IMR-90 (cell line): Measurements from ENCODE around the gene EFCAB8. TPM values are rescaled to one million over a fixed set of nuclear protein-coding genes. Genes with fewer than 3 reads are reported as not detected.

Experiments
- ATAC-seq: fragments of 200-7000 bp; cut with Tn5 transposase; 2 replicates; pipeline ENCODE4 v1.9.1; 2020; ENCODE audit warnings: low read depth, mild to moderate bottlenecking, moderate library complexity
- BruUV-seq: library from RNA; stranded (reverse); fragments of 400-500 nt; replicated peaks from 2 replicates; lab custom pipeline; 2021; lab: Mats Ljungman, UMichigan
- CTCF ChIA-PET: fragments of 300-600 bp; formaldehyde crosslinking; extraction: SDS; loops from one replicate; lab custom pipeline; 2021; ENCODE audit warnings: antibody characterized with exemption; lab: Yijun Ruan, JAX
- POLR2A ChIA-PET: fragments of 300-600 bp; sonication (Branson Sonifier 250); formaldehyde crosslinking; loops from one replicate; lab custom pipeline; 2022; ENCODE audit warnings: antibody characterized with exemption; ENCODE audit not compliant: unreplicated experiment; lab: Charles Lee
- DNase-seq: peaks from one replicate; pipeline ENCODE4 v3.0.0; 2013
- H2AFZ ChIP-seq: replicated peaks from 2 replicates; pipeline ENCODE3; 2013; ENCODE audit warnings: low read length, mild to moderate bottlenecking; ENCODE audit not compliant: poor library complexity
- H2AK5ac ChIP-seq: 2 replicates; pipeline ENCODE4 v1.6.1; 2013; ENCODE audit warnings: low read depth, low read length, inconsistent platforms
- H2AK9ac ChIP-seq: replicated peaks from 2 replicates; pipeline ENCODE3; 2013; ENCODE audit warnings: mild to moderate bottlenecking, low read depth, low read length, moderate library complexity; ENCODE audit not compliant: poor library complexity
- H2BK120ac ChIP-seq: 2 replicates; pipeline ENCODE4 v1.6.1; 2013; ENCODE audit warnings: low read depth, low read length, inconsistent platforms
- H2BK15ac ChIP-seq: 3 replicates; pipeline ENCODE4 v1.6.1; 2013; ENCODE audit warnings: low read depth, low read length, inconsistent platforms
- H2BK20ac ChIP-seq: 2 replicates; pipeline ENCODE4 v1.6.1; 2013; ENCODE audit warnings: low read depth, mild to moderate bottlenecking, inconsistent platforms, low read length, moderate library complexity
- H2BK5ac ChIP-seq: 2 replicates; pipeline ENCODE4 v1.6.1; 2013; ENCODE audit warnings: mild to moderate bottlenecking, low read depth, low read length, inconsistent platforms; ENCODE audit not compliant: poor library complexity, severe bottlenecking
- H3K14ac ChIP-seq: replicated peaks from 2 replicates; pipeline ENCODE4 v1.6.1; 2013; ENCODE audit warnings: low read depth, low read length, inconsistent platforms
- H3K18ac ChIP-seq: 2 replicates; pipeline ENCODE4 v1.6.1; 2013; ENCODE audit warnings: low read depth, low read length, control low read depth
- H3K23ac ChIP-seq: 2 replicates; pipeline ENCODE4 v1.6.1; 2013; ENCODE audit warnings: low read depth, low read length, inconsistent platforms
- H3K27ac ChIP-seq: 2 replicates; pipeline ENCODE4 v1.5.1; 2013; ENCODE audit warnings: mild to moderate bottlenecking, control low read depth, low read length; ENCODE audit not compliant: insufficient read depth
- H3K27me3 ChIP-seq: 2 replicates; pipeline ENCODE4 v1.6.1; 2013; ENCODE audit warnings: low read length; ENCODE audit not compliant: control insufficient read depth, insufficient read depth
- H3K36me3 ChIP-seq: 2 replicates; pipeline ENCODE4 v1.6.1; 2013; ENCODE audit warnings: low read length, mixed read lengths; ENCODE audit not compliant: control insufficient read depth, insufficient read depth
- H3K4ac ChIP-seq: 2 replicates; pipeline ENCODE4 v1.6.1; 2013; ENCODE audit warnings: low read depth, low read length, inconsistent platforms
- H3K4me1 ChIP-seq: 2 replicates; pipeline ENCODE4 v1.6.1; 2013; ENCODE audit warnings: low read length, mixed read lengths; ENCODE audit not compliant: control insufficient read depth, insufficient read depth
- H3K4me2 ChIP-seq: 2 replicates; pipeline ENCODE4 v1.6.1; 2013; ENCODE audit warnings: low read depth, mild to moderate bottlenecking, control low read depth, low read length, moderate library complexity
- H3K4me3 ChIP-seq: 2 replicates; pipeline ENCODE4 v1.5.1; 2013; ENCODE audit warnings: low read depth, mild to moderate bottlenecking, control low read depth, low read length, moderate library complexity; ENCODE audit not compliant: insufficient read depth
- H3K56ac ChIP-seq: 2 replicates; pipeline ENCODE4 v1.6.1; 2013; ENCODE audit warnings: low read length, inconsistent platforms; ENCODE audit not compliant: insufficient read depth; ENCODE audit errors: extremely low read depth
- H3K79me1 ChIP-seq, 2 experiments: 2 replicates each; pipeline ENCODE4 v1.6.1; 2013; ENCODE audit warnings: low read length in 2 of 2, inconsistent platforms in 1 of 2, low read depth in 1 of 2
- H3K9ac ChIP-seq: 2 replicates; pipeline ENCODE4 v1.6.1; 2013; ENCODE audit warnings: low read depth, low read length, control low read depth
- H3K9me1 ChIP-seq: 2 replicates; pipeline ENCODE4 v1.6.1; 2013; ENCODE audit warnings: low read length, inconsistent platforms; ENCODE audit not compliant: insufficient read depth
- H3K9me3 ChIP-seq: 2 replicates; pipeline ENCODE4 v1.6.1; 2013; ENCODE audit warnings: low read length; ENCODE audit not compliant: control insufficient read depth, insufficient read depth
- H4K20me1 ChIP-seq: 2 replicates; pipeline ENCODE4 v1.6.1; 2013; ENCODE audit warnings: low read length, inconsistent platforms; ENCODE audit not compliant: insufficient read depth
- H4K5ac ChIP-seq: 2 replicates; pipeline ENCODE4 v1.6.1; 2013; ENCODE audit warnings: mild to moderate bottlenecking, low read depth, low read length, control low read depth
- H4K8ac ChIP-seq, 2 experiments: 2 replicates each; pipeline ENCODE4 v1.6.1; 2013; ENCODE audit warnings: low read depth in 2 of 2, low read length in 2 of 2, control low read depth in 1 of 2, inconsistent platforms in 1 of 2
- H4K91ac ChIP-seq: 2 replicates; pipeline ENCODE4 v1.6.1; 2013; ENCODE audit warnings: low read depth, low read length, inconsistent platforms; ENCODE audit not compliant: insufficient read depth
- BHLHE40 ChIP-seq: fragments of 150-350 bp; IDR thresholded peaks from 2 replicates; pipeline ENCODE4 v1.6.1; 2016; ENCODE audit warnings: mild to moderate bottlenecking, low read depth, low read length
- CEBPB ChIP-seq: IDR thresholded peaks from 2 replicates; pipeline ENCODE4 v1.6.1; 2012; ENCODE audit warnings: low read depth, low read length, improper control_type of control experiment
- CHD1 ChIP-seq: IDR thresholded peaks from 2 replicates; pipeline ENCODE4 v1.6.1; 2012; ENCODE audit warnings: low read depth, low read length, improper control_type of control experiment
- ELK1 ChIP-seq: fragments of 150-350 bp; IDR thresholded peaks from 2 replicates; pipeline ENCODE4 v1.6.1; 2016; ENCODE audit warnings: low read depth, mild to moderate bottlenecking, low read length, moderate library complexity, borderline replicate concordance
- FOS ChIP-seq: fragments of 150-350 bp; IDR thresholded peaks from 2 replicates; pipeline ENCODE4 v1.6.1; 2016; ENCODE audit warnings: low read depth, low read length
- MAZ ChIP-seq: IDR thresholded peaks from 2 replicates; pipeline ENCODE4 v1.6.1; 2012; ENCODE audit warnings: low read depth, mild to moderate bottlenecking, low read length, improper control_type of control experiment, moderate library complexity, borderline replicate concordance
- MXI1 ChIP-seq: IDR thresholded peaks from 2 replicates; pipeline ENCODE4 v1.6.1; 2012; ENCODE audit warnings: low read depth, mild to moderate bottlenecking, low read length, moderate library complexity, borderline replicate concordance
- NFE2L2 ChIP-seq: fragments of 150-350 bp; IDR thresholded peaks from 2 replicates; pipeline ENCODE4 v1.6.1; 2016; ENCODE audit warnings: low read depth, mild to moderate bottlenecking, low read length
- POLR2A ChIP-seq: IDR thresholded peaks from 2 replicates; pipeline ENCODE4 v1.6.1; 2012; ENCODE audit warnings: mild to moderate bottlenecking, low read depth, low read length
- RAD21 ChIP-seq: IDR thresholded peaks from 2 replicates; pipeline ENCODE4 v1.6.1; 2012; ENCODE audit warnings: low read length, improper control_type of control experiment
- RCOR1 ChIP-seq: IDR thresholded peaks from 2 replicates; pipeline ENCODE4 v1.6.1; 2012; ENCODE audit warnings: mild to moderate bottlenecking, low read length, improper control_type of control experiment; ENCODE audit not compliant: insufficient replicate concordance
- RFX5 ChIP-seq: IDR thresholded peaks from 2 replicates; pipeline ENCODE4 v1.8.0; 2012; ENCODE audit warnings: low read depth, mild to moderate bottlenecking, low read length, moderate library complexity
- SMC3 ChIP-seq: fragments of 150-350 bp; IDR thresholded peaks from 2 replicates; pipeline ENCODE4 v1.6.1; 2016; ENCODE audit warnings: low read depth, mild to moderate bottlenecking, antibody characterized with exemption, low read length, moderate library complexity
- WGBS, 2 experiments: methylation state at CpG; one replicate each; pipeline versions ENCODE4 v1.1.5 to v1.1.7; 2013; ENCODE audit warnings: missing lambda C conversion rate in 2 of 2; ENCODE audit not compliant: insufficient read length in 1 of 2; ENCODE audit errors: extremely low coverage in 2 of 2; 5-methylcytosine and 5-hydroxymethylcytosine counted together
- dilution Hi-C: fragments of 300-500 bp; cut with HindIII; formaldehyde crosslinking; loops from one replicate; pipeline ENCODE4 v1.14.3; 2018; ENCODE audit warnings: low sequenced_read_pairs; ENCODE audit not compliant: unreplicated experiment
- in situ Hi-C: fragments of 300-500 bp; cut with MboI; formaldehyde crosslinking; loops from 3 replicates; pipeline ENCODE4 v1.14.3; 2019; ENCODE audit warnings: low sequenced_read_pairs, inconsistent platforms, mixed read lengths
- intact Hi-C: fragments of 100-400 bp; cut with micrococcal nuclease; formaldehyde crosslinking; loops from 2 replicates; pipeline ENCODE4 v1.10.0; 2022
- polyA plus RNA-seq, 3 experiments: library from polyadenylated mRNA; depleted of rRNA; stranded (reverse); fragments of >200 nt; gene quantifications; 2 replicates each; pipeline ENCODE4 v1.2.3, GENCODE V29; 2012; ENCODE audit warnings: low replicate concordance in 1 of 3
- total RNA-seq: library from RNA; depleted of rRNA; stranded (reverse); fragments of >200 nt; gene quantifications from 2 replicates; pipeline ENCODE4 v1.2.3, GENCODE V29; 2012
- TF ChIP-seq, protein P1 (sequence below): fragments of 150-350 bp; IDR thresholded peaks from 2 replicates; pipeline ENCODE4 v1.6.1; 2017; ENCODE audit warnings: mild to moderate bottlenecking, antibody characterized with exemption, low read length, low read depth
- TF ChIP-seq, protein P2 (sequence below): conservative IDR thresholded peaks from 2 replicates; pipeline ENCODE4 v1.5.1; 2012; ENCODE audit warnings: mild to moderate bottlenecking, low read depth, low read length, improper control_type of control experiment

The EFCAB8 gene
- total and polyA plus RNA-seq, 2 of the 4 experiments (the other 2 are of a cell fraction) = not detected

DNA sequence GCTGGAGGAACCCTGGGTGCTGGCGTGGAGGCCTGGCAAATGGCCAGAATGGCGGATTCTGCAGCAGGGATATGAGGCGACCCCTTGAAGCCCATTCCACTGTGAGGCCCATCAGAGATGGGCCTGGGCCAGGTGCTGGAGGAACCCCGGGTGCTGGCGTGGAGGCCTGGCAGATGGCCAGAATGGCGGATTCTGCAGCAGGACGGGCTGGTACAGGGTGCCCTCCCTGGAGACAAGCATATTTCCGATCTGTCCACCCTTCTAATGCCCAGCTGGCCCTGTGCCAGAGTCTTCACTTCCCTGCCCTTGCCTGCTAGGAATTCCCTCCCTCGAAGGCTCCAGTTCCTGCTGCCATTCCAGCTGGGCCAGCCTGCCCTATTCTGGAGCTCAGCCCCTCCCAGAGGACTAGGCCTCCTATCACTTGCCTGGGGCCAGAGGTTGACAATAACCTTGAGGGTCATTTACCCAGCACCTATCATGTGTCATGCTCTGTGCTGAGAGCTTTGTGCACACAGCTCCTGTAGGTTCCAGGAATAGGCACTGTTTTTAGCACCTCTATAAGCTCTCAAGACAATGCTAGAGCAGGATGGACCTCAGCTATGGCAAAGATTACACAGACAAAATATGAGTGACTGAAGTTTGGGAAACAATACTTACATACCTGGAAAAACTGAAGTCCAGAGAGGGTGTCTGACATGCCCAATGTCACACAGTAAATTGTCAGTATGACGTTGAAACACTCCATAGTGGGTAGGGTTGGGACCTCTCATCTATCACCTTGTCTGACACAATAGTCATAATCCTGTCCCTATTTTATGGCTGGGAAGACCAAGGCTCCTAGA, 124.1 kb downstream of the EFCAB8 start:
- H2BK5ac ChIP-seq = no peak overlapping the region
- peaks cover 12% of the 10 kb centered on the region for H3K27me3 ChIP-seq
- H2BK15ac ChIP-seq = no peak overlapping the region
- no peak overlapping the region for H3K4me3 ChIP-seq
- 23% methylated on average over 5 of the region's 10 CpGs; no CpG with 5 or more reads in 1 of the 2 experiments for WGBS, 2 experiments
- no peaks in the 10 kb centered on the region for H3K9me3 ChIP-seq
- intact Hi-C loops (no loop called here), in situ Hi-C loops (no loop called here), dilution Hi-C loops (no loop called here)
- H3K18ac ChIP-seq = no peak overlapping the region
- DNase-seq (no peak), ATAC-seq (no peak)
- H2BK20ac ChIP-seq = no peak overlapping the region
- no peak overlapping the region for H3K23ac ChIP-seq
- no peak overlapping the region for H3K14ac ChIP-seq
- H3K4me1 ChIP-seq = no peaks in the 10 kb centered on the region
- no peaks in the 10 kb centered on the region for H3K79me1 ChIP-seq
- ChIA-PET CTCF (no interaction called here), POLR2A (no interaction called here)
- H2AFZ ChIP-seq = no peak overlapping the region
- H4K20me1 ChIP-seq = no peaks in the 10 kb centered on the region
- no peak overlapping the region for H4K91ac ChIP-seq
- no peaks in the 10 kb centered on the region for H3K9me1 ChIP-seq
- H2AK5ac ChIP-seq = no peak overlapping the region
- no peak overlapping the region for H4K8ac ChIP-seq
- no peaks in the 10 kb centered on the region for H3K36me3 ChIP-seq
- no peak overlapping the region for H3K4ac ChIP-seq
- H3K9ac ChIP-seq = no peak overlapping the region
- no peak overlapping the region for H2BK120ac ChIP-seq
- no peak overlapping the region for H3K56ac ChIP-seq
- H2AK9ac ChIP-seq = no peak overlapping the region
- H4K5ac ChIP-seq = no peak overlapping the region
- no peak overlapping the region for H3K27ac ChIP-seq
- no peak overlapping the region for H3K4me2 ChIP-seq
- BruUV-seq = no TSS peak
- TF ChIP-seq POLR2A (no peak), BHLHE40 (no peak), ELK1 (no peak), MXI1 (no peak), FOS (no peak), CEBPB (no peak), RCOR1 (no peak), RFX5 (no peak), NFE2L2 (no peak), RAD21 (no peak), SMC3 (no peak), CHD1 (no peak), MAZ (no peak)
- TF ChIP-seq, protein P1, sequence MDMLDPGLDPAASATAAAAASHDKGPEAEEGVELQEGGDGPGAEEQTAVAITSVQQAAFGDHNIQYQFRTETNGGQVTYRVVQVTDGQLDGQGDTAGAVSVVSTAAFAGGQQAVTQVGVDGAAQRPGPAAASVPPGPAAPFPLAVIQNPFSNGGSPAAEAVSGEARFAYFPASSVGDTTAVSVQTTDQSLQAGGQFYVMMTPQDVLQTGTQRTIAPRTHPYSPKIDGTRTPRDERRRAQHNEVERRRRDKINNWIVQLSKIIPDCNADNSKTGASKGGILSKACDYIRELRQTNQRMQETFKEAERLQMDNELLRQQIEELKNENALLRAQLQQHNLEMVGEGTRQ = no peak
- TF ChIP-seq, protein P2, sequence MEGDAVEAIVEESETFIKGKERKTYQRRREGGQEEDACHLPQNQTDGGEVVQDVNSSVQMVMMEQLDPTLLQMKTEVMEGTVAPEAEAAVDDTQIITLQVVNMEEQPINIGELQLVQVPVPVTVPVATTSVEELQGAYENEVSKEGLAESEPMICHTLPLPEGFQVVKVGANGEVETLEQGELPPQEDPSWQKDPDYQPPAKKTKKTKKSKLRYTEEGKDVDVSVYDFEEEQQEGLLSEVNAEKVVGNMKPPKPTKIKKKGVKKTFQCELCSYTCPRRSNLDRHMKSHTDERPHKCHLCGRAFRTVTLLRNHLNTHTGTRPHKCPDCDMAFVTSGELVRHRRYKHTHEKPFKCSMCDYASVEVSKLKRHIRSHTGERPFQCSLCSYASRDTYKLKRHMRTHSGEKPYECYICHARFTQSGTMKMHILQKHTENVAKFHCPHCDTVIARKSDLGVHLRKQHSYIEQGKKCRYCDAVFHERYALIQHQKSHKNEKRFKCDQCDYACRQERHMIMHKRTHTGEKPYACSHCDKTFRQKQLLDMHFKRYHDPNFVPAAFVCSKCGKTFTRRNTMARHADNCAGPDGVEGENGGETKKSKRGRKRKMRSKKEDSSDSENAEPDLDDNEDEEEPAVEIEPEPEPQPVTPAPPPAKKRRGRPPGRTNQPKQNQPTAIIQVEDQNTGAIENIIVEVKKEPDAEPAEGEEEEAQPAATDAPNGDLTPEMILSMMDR = no peak
